ENCODE results near the gene ATP13A5.

DNA sequence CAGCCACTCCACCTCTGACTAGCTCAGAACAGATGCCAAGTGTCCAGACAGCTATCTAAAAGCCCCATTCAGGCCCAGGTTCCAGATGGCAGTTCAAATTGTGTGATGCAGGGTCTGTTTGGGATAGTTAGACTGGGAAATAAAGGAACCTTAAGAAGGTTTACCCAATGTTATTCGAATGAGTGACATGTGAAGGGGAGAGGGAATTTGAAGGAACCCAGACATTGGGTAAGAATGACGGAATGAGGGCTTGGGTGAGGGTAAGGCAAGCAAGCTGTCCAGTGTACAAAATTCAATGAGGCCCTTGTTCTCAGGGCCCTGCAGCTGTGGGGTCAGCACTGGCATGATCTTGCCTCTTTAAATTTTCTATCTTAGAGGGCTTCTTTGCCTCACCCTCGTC, 34.1 kb downstream of the ATP13A5 start:
- no peak for TF ChIP-seq POLR2A (IDR thresholded peaks at IDR 0.05)
- TF ChIP-seq CTCF (IDR thresholded peaks at IDR 0.05) = no peak
